PFSK-1 (cell line): Measurements from ENCODE around the gene DDX42.

ENCODE experiments used
- FOXP2 ChIP-seq: optimal IDR thresholded peaks from 2 replicates; pipeline ENCODE3; 2011; ENCODE audit warnings: borderline replicate concordance, control low read depth, inconsistent platforms; ENCODE audit not compliant: insufficient read depth; ENCODE audit errors: extremely low read length, extremely low read depth
- POLR2AphosphoS5 ChIP-seq: IDR thresholded peaks from 2 replicates; pipeline ENCODE4 v1.6.1; 2012; ENCODE audit warnings: low read depth, mild to moderate bottlenecking, control low read depth, low read length, moderate library complexity
- SIN3A ChIP-seq: IDR thresholded peaks from 2 replicates; pipeline ENCODE4 v1.6.1; 2012; ENCODE audit warnings: mild to moderate bottlenecking, low read length, moderate library complexity, borderline replicate concordance; ENCODE audit not compliant: insufficient read depth
- TAF1 ChIP-seq: IDR thresholded peaks from 2 replicates; pipeline ENCODE4 v1.6.1; 2012; ENCODE audit warnings: low read length, control low read depth, borderline replicate concordance; ENCODE audit not compliant: insufficient read depth
- TF ChIP-seq, protein P1 (sequence below), 2 experiments: IDR thresholded peaks; 2 replicates each; pipeline versions ENCODE4 v1.6.1 to v1.8.0; 2011 to 2012; ENCODE audit warnings: low read depth in 2 of 2, low read length in 2 of 2, control low read depth in 1 of 2, inconsistent platforms in 1 of 2, mild to moderate bottlenecking in 1 of 2, moderate library complexity in 1 of 2; ENCODE audit not compliant: insufficient read depth in 1 of 2

DDX42 gene

DNA sequence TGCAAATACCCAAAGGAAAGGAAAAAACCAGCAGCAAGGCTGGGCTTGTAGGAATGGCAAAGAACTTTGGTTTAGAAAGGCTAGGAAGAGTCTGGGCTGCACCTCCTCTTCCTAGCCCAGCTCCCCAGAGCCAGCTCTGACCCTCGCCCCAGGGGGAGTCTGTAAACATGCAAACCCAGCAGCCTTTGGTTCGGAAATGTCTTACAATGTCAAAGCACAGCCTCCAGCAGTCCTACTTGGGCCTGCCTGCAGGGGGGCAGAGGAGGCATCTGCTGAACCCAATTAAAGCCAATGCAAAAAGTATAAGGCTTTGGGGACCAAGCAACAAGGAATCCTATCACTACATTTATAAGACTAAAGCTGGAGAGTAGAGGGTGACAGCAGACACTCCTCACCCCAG lies 58.5 kb downstream of the DDX42 start:
- TF ChIP-seq FOXP2, result no peak
- TF ChIP-seq SIN3A, result no peak
- no peak for TF ChIP-seq TAF1
- TF ChIP-seq, protein P1, sequence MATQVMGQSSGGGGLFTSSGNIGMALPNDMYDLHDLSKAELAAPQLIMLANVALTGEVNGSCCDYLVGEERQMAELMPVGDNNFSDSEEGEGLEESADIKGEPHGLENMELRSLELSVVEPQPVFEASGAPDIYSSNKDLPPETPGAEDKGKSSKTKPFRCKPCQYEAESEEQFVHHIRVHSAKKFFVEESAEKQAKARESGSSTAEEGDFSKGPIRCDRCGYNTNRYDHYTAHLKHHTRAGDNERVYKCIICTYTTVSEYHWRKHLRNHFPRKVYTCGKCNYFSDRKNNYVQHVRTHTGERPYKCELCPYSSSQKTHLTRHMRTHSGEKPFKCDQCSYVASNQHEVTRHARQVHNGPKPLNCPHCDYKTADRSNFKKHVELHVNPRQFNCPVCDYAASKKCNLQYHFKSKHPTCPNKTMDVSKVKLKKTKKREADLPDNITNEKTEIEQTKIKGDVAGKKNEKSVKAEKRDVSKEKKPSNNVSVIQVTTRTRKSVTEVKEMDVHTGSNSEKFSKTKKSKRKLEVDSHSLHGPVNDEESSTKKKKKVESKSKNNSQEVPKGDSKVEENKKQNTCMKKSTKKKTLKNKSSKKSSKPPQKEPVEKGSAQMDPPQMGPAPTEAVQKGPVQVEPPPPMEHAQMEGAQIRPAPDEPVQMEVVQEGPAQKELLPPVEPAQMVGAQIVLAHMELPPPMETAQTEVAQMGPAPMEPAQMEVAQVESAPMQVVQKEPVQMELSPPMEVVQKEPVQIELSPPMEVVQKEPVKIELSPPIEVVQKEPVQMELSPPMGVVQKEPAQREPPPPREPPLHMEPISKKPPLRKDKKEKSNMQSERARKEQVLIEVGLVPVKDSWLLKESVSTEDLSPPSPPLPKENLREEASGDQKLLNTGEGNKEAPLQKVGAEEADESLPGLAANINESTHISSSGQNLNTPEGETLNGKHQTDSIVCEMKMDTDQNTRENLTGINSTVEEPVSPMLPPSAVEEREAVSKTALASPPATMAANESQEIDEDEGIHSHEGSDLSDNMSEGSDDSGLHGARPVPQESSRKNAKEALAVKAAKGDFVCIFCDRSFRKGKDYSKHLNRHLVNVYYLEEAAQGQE (IDR thresholded peaks at IDR 0.05; ENCODE audit: insufficient read depth in 1 of 2, low read depth in 2 of 2, low read length in 2 of 2), result no peak
- TF ChIP-seq POLR2AphosphoS5, result no peak

DNA sequence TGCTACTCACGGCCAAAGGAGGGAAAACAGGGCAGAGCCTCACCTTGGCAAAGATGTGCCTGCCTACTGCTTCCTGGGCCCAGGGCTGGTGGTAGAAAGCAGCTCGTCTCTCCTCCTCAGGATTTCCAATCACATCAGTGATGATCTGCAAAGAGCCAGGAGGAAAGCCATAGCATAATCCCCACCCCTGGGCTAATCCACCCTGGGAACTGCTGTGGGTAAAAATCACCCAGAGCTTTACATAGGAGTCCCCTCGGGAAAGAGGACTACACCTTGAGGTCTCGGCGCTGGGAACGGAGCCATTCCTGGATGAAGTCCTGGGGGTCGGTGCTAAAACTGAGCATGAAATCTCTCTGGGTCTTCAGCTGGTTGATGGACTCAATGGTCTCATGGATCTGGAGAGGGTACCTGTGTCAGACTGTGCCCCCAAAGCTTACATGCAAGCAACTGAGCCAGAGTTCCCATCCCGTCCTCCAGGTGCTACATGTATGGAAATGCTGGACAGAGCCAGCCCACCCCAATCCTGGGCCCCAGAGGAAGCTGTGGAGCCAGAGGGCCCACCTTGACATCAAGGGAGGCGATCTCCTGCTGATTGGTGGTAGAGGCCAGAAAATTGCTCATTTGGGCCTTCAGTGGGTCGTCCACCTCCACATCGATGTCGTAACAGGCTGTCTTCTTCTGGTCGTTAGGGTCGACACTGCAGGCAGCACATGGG lies 59.2 kb downstream of the DDX42 start:
- TF ChIP-seq, protein P1 (IDR thresholded peaks at IDR 0.05; ENCODE audit: insufficient read depth in 1 of 2, low read depth in 2 of 2, low read length in 2 of 2), result peak in 1 of 2 experiments; percentile 32; a peak in 1 of 4 replicates
- no peak for TF ChIP-seq TAF1
- TF ChIP-seq POLR2AphosphoS5, result peak; percentile 16; the same call in 1 of the 2 replicates

DNA sequence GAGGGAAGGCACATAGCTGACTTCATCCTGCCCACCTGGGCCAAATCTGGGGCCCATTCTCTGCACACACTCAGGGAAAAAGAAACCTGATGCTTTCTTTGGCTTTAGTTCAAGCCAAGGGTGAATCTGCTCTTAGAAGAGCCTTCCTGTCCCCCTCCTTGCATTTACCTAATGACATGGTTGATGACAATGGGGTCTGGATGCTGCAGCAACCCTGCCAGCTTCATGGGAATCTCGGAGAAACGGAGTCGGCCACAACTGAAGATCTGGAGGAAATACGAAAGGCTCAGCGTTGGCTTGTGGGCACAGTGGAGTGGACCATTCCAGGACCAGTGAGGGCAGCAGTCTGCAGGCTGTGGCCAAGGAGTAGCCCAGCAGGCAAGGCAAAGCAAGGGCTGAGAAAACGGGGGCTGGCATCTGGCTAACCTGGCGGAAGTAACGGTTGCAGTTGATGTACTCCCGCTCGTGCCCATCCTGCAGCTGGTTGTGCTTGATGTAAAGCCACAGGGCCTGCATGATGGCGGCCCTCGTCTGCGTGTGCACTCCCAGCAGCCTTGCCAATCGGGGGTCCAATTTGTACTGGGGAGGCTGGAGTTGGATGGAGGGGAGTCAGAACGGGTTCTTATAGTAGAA lies 59.9 kb downstream of the DDX42 start:
- TF ChIP-seq, protein P1 (IDR thresholded peaks at IDR 0.05; ENCODE audit: insufficient read depth in 1 of 2, low read depth in 2 of 2, low read length in 2 of 2), result no peak
- 0 out of 2 replicates have a peak, but pooled peaks have one; percentile 3 for TF ChIP-seq POLR2AphosphoS5

DNA sequence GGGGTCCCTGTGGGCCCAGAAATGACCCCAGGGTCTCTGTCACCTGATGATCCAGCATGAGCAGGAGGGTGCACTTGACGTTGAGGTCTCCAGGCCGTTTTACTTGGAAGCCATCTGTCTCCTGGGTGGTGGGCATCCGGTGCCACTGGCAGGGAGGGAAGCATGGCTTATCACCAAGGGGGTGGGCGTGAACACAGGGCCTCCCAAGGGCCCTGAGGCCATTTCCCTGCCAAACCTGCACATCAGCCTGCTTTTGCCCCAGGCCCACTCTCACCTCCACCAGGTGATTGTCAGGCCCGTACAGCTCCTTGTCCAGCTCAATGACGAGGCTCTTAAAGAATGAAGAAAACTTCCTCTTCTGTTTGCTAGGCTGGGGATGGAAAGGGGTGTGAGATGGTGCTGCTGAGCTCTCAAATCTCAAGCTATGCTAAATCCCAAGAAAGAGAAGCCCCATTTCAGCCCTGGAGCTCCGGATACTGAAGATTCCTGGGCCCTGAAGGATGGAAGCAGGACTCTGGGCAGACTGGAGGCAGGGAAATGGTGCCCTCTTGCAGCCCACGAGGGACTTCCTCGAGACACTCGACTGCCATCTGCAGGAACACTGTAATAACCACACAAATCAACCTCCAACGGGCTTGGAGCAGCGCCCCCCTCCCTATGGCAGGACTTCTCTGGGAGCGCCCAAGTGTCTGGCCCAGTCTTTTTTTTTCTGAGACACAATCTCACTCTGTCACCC lies 60.6 kb downstream of the DDX42 start:
- TF ChIP-seq FOXP2 (no peak), POLR2AphosphoS5 (no peak), TAF1 (no peak), SIN3A (no peak)
- TF ChIP-seq, protein P1 (IDR thresholded peaks at IDR 0.05; ENCODE audit: insufficient read depth in 1 of 2, low read depth in 2 of 2, low read length in 2 of 2), result no peak
